HuH-7.5 (cell line): ENCODE measurements around the gene SKIC8.

ENCODE experiments used
- DNase-seq: peaks from one replicate; pipeline ENCODE4 v3.0.0; 2011; ENCODE audit warnings: low spot score

The SKIC8 gene

GRCh38 chr15:78321786-78322185 is 22.4 kb upstream of the SKIC8 start:
- DNase-seq, result no peak

DNA sequence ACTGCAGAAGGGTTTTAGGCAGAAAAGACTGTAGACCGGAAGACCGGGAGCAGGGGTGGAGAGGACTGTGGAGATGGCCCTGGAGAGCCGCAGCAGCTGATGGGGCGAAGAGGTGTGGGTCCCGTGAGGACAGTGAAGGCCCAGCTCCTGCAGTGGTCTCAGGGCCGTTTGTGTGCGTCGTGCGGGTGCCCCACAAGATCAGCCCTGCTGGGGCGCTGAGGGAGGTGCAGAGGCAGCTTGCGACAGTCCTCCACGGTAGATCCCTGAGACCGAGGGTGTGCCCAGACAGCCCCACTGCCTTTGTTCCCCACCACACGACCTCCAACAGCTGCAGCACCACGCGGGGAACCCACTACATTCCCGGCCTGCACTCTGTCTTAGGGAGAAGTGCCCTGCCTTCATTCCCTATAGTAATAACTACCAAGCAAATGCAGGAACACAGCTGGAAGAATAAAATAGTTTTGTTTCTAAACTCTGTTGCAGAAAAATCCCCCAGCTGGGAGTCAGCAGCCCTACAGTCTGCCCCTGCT is 21.7 kb upstream of the SKIC8 start:
- no peak for DNase-seq

GRCh38 chr15:78320183-78320582 is 20.8 kb upstream of the SKIC8 start:
- DNase-seq, result no peak

DNA sequence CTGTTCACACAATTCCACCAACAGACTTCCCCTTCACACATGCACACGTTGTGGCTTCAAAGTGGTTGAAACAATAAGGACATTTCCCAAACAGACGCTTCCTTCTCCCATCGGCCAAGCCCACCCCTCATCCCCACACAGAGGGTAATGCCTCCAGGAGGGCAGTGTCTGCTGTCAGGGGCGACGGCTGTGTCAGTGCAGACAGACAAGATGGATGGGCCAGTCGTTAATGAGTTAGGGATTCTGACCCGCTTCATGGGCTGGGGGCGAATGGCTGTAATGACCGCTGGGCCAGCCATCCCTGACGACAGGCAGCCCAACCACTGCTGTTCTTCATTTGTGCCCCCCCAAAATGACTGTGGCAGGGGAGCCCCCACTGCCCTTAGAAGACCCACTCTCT is 20.2 kb upstream of the SKIC8 start:
- no peak for DNase-seq

- DNase-seq, result peak; percentile 60
Measured at GRCh38 chr15:78317145-78317836, 17.9 kb upstream of the SKIC8 start.

DNA sequence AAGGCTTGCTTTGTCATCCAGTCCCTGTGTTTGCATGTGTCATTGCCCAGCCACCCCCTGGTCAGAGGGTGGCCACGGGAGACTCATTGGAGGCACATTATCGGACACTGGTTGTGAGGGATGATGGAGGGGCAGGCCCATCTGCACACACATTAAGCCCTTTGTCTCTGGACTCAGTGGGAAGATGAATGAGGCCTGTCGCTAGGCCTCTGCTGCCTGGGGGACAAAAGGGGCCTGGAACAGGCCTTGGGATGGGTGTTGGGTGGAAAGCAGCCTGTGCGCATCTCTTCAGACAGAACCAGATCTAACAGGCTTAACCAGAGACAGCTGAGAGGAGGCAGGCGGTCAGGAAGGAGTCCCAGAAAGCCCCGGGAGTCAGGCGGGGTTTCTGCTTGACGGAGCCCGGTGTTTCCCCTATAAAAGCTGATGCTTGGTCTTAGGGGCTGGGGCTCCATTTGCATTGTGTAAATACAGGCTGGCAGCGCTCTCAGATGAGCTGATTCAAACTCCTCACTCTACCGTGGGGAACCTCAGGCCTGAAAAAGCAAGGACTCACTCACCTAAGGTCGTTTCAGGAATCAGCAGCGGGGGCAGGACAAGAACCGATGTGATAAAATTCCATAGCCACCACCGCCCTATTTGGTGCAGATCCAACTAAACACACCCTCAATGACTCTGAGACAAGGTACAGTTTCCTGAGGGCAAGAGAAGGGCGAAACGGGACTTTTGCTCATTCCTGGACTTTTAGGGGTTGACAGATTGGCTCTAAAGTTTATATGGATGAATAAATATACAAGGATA is 17.1 kb upstream of the SKIC8 start:
- DNase-seq, result no peak

DNA sequence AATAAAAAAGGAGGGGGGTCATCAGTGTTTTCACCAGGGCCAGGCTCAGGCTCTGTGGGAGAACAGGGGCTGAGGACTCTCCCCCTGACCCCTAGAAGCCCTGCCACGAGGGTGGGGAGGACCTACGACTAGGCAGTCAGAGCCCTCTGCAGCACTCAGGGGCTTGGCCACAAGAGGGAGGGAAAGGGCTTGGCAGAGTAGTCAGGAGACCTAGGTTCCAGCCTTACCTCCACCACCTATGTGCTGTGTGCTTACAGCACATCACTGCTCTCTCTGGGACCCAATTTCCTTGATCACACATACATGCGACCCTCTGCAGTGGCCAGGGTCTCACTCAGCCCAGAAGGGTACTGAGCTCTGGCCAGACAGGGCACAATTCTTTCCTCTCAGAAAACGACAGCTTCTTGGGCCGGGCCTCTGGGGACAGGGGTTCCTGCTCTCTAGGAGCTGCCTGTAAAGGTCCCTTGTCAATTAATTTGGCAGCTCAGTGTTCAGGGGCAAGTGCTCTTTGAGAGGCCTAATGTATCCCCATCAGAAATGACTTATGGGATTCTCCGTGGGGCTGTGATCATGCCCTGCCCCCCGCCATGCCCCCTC is 16.4 kb upstream of the SKIC8 start:
- peak; percentile 62 for DNase-seq

DNA sequence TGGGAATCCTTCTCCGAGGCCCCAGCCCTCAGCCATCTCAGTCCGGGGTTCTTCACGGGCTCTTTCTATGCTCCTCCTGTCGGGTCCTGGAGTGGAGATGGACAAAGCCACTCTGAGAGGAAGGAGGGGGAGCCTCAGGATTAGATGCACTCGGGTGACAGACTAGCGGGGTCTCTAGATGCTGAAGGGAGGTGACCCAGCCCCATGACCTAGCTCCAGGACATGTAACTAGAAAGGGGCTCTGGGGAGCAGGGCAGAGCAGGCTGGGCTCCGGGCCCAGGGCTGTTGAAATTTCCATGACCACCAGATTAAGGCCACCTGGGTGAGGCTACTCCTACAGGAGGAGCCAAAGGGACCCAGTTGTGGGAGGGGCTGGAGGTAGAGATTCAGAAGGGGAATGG is 14.8 kb upstream of the SKIC8 start:
- DNase-seq, result no peak

- no peak for DNase-seq
Measured at GRCh38 chr15:78313383-78313782, 14.0 kb upstream of the SKIC8 start.

DNA sequence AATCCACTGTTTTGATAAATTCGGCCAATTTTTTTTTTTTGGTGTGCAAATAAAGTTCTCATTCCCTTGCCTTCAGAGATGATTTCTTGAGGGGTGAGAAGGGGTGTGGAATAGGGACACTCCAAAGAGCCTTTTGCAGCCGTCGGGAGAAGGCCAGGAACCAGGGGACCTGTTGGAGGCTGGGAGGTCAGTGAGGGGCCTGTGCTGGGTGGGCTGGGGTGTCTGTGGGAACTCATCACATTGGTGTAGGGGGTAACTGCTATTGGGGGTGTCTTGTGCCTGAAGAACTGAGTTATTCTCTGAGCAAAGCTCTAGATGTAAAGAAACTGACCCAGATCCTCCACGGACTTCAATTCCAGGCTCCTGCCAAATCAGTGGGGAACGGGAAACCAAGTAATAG is 13.5 kb upstream of the SKIC8 start:
- no peak for DNase-seq

DNA sequence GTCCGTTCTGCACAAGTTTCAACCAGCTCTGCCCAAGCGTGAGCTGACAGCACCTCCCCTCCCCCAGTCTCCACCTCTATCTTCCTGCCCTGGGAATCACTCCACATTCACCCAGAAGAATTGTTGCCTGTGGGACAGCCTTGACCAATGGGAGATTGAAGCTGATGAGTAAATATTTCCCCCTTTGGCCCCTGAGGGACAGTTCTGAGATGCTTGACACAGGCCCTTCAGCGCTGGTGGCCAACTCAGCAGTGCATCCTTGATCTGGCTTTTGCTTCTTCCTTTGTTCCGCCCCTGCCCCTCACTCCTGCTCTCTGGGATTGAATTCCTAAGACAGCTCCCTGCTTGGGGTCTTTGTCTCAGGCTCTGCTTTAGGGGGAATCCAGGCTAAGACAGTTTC is 13.1 kb upstream of the SKIC8 start:
- DNase-seq, result no peak

- no peak for DNase-seq
Measured at GRCh38 chr15:78311292-78311691, 11.9 kb upstream of the SKIC8 start.

- peak; percentile 87 for DNase-seq
Measured at GRCh38 chr15:78308422-78309032, 9.1 kb upstream of the SKIC8 start.

DNA sequence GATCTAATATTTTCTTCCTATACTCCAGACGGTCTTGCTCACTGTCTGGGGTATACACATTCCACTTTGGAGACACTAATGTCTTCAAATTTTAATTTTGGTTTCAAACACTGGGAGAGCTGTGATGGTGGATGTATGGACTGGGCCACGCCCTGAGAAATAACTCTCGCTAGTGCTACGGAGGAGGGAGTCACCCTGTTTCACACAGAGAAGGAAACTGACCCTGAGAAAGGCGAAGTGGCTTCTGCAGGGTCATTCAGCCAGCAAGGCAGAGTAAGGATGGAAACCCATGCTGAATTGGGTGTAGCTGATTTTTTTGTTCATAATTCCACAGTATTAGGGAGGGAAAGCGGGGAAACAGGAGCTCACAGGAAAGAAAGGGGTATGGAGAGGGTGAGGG is 8.6 kb upstream of the SKIC8 start:
- no peak for DNase-seq

- no peak for DNase-seq
Measured at GRCh38 chr15:78306176-78306774, 6.9 kb upstream of the SKIC8 start.

- DNase-seq, result no peak
Measured at GRCh38 chr15:78304216-78305066, 5.0 kb upstream of the SKIC8 start.

DNA sequence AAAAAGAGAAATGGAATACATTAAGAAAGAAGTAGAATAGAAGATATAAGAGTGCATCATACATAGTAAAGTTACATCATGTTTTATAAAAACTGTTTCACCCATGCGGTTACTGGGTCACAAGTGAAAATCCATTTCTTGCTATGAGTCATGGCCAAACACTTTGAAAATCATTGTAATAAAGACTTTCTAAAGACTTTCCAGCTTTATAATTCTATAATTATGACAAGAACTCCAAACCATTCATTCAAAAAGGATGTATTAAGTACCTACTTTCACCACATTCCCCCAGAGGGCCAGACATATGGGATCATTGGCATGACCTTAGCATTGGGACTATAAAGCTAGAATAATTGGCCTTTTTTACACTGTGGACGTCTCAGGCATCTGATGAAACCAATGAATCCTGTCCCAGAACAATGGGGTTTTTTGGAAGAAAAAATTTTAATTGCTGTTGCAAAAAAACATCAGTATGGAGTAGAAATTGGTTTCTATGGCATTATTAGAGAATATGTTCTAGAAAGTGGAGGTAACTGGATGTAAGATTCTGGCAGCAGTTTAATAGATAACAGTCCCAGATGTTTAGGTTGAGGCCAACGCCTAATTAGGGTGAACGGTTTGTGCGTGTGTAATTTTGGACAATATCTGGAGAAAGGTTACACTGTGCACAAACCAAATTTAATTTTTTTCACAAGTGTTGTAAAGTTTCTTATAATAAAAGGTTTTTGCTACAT is 3.3 kb upstream of the SKIC8 start:
- DNase-seq, result no peak

GRCh38 chr15:78301828-78302227 is 2.4 kb upstream of the SKIC8 start:
- no peak for DNase-seq

DNA sequence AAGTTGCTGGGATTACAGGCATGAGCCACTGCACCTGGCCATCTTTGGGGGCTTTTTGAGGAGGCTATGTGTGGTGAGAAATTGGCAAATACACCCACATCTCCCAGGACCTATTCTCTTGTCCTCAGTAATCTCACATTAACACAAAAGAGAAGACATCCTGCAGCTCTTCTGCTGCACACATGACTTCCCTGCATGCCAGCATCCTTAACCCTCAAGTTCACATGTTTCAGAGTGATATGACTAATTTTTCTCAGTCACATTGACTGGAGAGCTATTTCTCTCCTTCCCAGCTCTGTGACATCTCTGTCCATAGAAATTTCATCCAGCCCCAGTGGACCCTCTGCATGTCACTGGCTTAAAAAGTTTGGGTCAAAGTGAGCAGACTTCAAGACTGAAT is 1.9 kb upstream of the SKIC8 start:
- no peak for DNase-seq

- DNase-seq, result no peak
Measured at GRCh38 chr15:78292219-78292618, 7.2 kb downstream of the SKIC8 start.

- DNase-seq, result no peak
Measured at GRCh38 chr15:78291698-78292097, 7.7 kb downstream of the SKIC8 start.
